ENCODE data around the gene PLCD1.

The PLCD1 gene

GRCh38 chr3:38008971-38009580 is 20.4 kb downstream of the PLCD1 start:
- TF ChIP-seq CTCF (conservative IDR thresholded peaks at IDR 0.05) (no peak), ZFX (IDR thresholded peaks at IDR 0.05) (no peak)
- no peak overlapping the region for H3K27ac ChIP-seq

GRCh38 chr3:38008191-38008701 is 21.2 kb downstream of the PLCD1 start:
- no peak for TF ChIP-seq CTCF (conservative IDR thresholded peaks at IDR 0.05)
- no peak for TF ChIP-seq ZFX (IDR thresholded peaks at IDR 0.05)
- no peak overlapping the region for H3K27ac ChIP-seq

- TF ChIP-seq CTCF (conservative IDR thresholded peaks at IDR 0.05) = no peak
- TF ChIP-seq ZFX (IDR thresholded peaks at IDR 0.05) = no peak
- H3K27ac ChIP-seq = no peak overlapping the region
Measured at GRCh38 chr3:38007754-38008090, 21.7 kb downstream of the PLCD1 start.

GRCh38 chr3:38006445-38006995 is 22.9 kb downstream of the PLCD1 start:
- no peak overlapping the region for H3K27ac ChIP-seq
- TF ChIP-seq CTCF (conservative IDR thresholded peaks at IDR 0.05) (no peak), ZFX (IDR thresholded peaks at IDR 0.05) (no peak)

- TF ChIP-seq CTCF (conservative IDR thresholded peaks at IDR 0.05) (no peak), ZFX (IDR thresholded peaks at IDR 0.05) (no peak)
- H3K27ac ChIP-seq = no peak overlapping the region
Measured at GRCh38 chr3:38006031-38006430, 23.4 kb downstream of the PLCD1 start.

GRCh38 chr3:38005076-38006020 is 24.1 kb downstream of the PLCD1 start:
- H3K27ac ChIP-seq = no peak overlapping the region; the same call in 1 of the 2 replicates
- no peak for TF ChIP-seq CTCF (conservative IDR thresholded peaks at IDR 0.05)
